Fibroblast of upper back skin (primary cell): ENCODE measurements around the gene EFNA4.

ENCODE experiments used
- DNase-seq: peaks from one replicate; pipeline ENCODE4 v3.0.0-alpha.2; 2013

EFNA4 gene

GRCh38 chr1:155075535-155075934 lies 12.0 kb downstream of the EFNA4 start:
- DNase-seq, result no peak

- no peak for DNase-seq
Observed at GRCh38 chr1:155076371-155076770, 12.8 kb downstream of the EFNA4 start.

- DNase-seq, result no peak
Observed at GRCh38 chr1:155077346-155077745, 13.8 kb downstream of the EFNA4 start.

GRCh38 chr1:155077758-155078445 lies 14.4 kb downstream of the EFNA4 start:
- DNase-seq, result no peak

- DNase-seq, result peak; percentile 39
Observed at GRCh38 chr1:155078469-155079209, 15.1 kb downstream of the EFNA4 start, which contains the start of gene EFNA3. Gene EFNA3 (plus strand): TSS chr1:155078837. CDS start chr1:155078942, 105 bp downstream.

- DNase-seq, result no peak
Observed at GRCh38 chr1:155079210-155079486, 15.6 kb downstream of the EFNA4 start.

GRCh38 chr1:155079487-155080311 lies 16.2 kb downstream of the EFNA4 start:
- no peak for DNase-seq

GRCh38 chr1:155080312-155081228 lies 17.0 kb downstream of the EFNA4 start:
- DNase-seq, result no peak

- DNase-seq, result no peak
Observed at GRCh38 chr1:155081472-155082300, 18.1 kb downstream of the EFNA4 start.

GRCh38 chr1:155082301-155083051 lies 18.9 kb downstream of the EFNA4 start:
- DNase-seq, result no peak

- DNase-seq, result no peak
Observed at GRCh38 chr1:155083052-155083541, 19.6 kb downstream of the EFNA4 start.

GRCh38 chr1:155083865-155084721 lies 20.6 kb downstream of the EFNA4 start:
- no peak for DNase-seq

GRCh38 chr1:155084722-155085503 lies 21.4 kb downstream of the EFNA4 start:
- DNase-seq, result peak; percentile 93

- no peak for DNase-seq
Observed at GRCh38 chr1:155085504-155086127, 22.1 kb downstream of the EFNA4 start.

GRCh38 chr1:155086128-155086741 lies 22.7 kb downstream of the EFNA4 start:
- peak; percentile 41 for DNase-seq

GRCh38 chr1:155086856-155087535 lies 23.5 kb downstream of the EFNA4 start:
- no peak for DNase-seq
